Measurements from ENCODE around the gene ZNF286A. TPM values are rescaled to one million over a fixed set of nuclear protein-coding genes. Genes with fewer than 3 reads are reported as not detected.
"Not testable (repeated sequence)": the region's sequence is repeated elsewhere in the genome, so short reads cannot be mapped to it uniquely, and the experiment has no call there.

ZNF286A gene
- total RNA-seq, 4 donors from 2014 or later = 21.9 to 55.2 (median 28.8) TPM

GRCh38 chr17:15660077-15660476 is 39.5 kb upstream of the ZNF286A start:
- H3K27me3 ChIP-seq = no peaks in the 10 kb centered on the region
- peak overlapping the region; percentile 89 to 96 (median 92) for H3K27ac ChIP-seq
- peaks cover 20 to 29% of the 10 kb centered on the region in 2 donors for H3K4me1 ChIP-seq
- no peak overlapping the region for H3K4me3 ChIP-seq (replicated peaks in 1 of 3)
- no peaks in the 10 kb centered on the region for H3K36me3 ChIP-seq
- H3K9me3 ChIP-seq = no peaks in the 10 kb centered on the region
- 36 to 42% methylated on average over 3 of the region's 3 CpGs for WGBS, 2 donors
- TF ChIP-seq, protein P1, sequence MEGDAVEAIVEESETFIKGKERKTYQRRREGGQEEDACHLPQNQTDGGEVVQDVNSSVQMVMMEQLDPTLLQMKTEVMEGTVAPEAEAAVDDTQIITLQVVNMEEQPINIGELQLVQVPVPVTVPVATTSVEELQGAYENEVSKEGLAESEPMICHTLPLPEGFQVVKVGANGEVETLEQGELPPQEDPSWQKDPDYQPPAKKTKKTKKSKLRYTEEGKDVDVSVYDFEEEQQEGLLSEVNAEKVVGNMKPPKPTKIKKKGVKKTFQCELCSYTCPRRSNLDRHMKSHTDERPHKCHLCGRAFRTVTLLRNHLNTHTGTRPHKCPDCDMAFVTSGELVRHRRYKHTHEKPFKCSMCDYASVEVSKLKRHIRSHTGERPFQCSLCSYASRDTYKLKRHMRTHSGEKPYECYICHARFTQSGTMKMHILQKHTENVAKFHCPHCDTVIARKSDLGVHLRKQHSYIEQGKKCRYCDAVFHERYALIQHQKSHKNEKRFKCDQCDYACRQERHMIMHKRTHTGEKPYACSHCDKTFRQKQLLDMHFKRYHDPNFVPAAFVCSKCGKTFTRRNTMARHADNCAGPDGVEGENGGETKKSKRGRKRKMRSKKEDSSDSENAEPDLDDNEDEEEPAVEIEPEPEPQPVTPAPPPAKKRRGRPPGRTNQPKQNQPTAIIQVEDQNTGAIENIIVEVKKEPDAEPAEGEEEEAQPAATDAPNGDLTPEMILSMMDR (IDR thresholded peaks at IDR 0.05) = no peak
- no peak for TF ChIP-seq POLR2A (IDR thresholded peaks at IDR 0.05)
- peak; percentile 33 to 52 for DNase-seq
- intact Hi-C loops (cut with DNase I) = no loop called here

DNA sequence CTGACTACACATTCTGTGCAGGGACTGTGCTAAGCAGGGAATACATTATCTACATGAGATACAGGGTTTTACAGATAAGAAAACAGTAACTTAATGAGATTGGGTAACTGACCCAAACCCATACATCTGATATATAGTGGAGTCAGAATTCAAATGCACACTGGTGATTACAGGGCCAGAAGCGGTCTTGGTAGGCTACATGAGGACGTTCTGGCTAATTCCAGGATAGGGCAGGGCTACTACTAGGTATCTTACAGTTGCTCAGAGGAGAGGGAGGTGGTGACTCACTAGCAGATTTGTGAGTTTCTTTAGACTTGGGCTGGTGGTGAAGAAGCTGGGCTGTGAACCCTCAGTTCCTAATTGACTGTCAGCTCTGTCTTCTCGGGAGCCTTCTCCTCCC is 36.9 kb upstream of the ZNF286A start:
- intact Hi-C loops (cut with DNase I) = no loop called here
- no peak for DNase-seq
- WGBS, 2 donors = 96 to 100% methylated on average over 3 of the region's 3 CpGs
- Histone ChIP-seq H3K4me1 (peaks cover 20 to 29% of the 10 kb centered on the region in 2 donors), H3K36me3 (no peaks in the 10 kb centered on the region), H3K27me3 (no peaks in the 10 kb centered on the region), H3K9me3 (no peaks in the 10 kb centered on the region), H3K27ac (no peak overlapping the region), H3K4me3 (replicated peaks in 1 of 3) (no peak overlapping the region)
- TF ChIP-seq, protein P1 (IDR thresholded peaks at IDR 0.05) = no peak
- no peak for TF ChIP-seq POLR2A (IDR thresholded peaks at IDR 0.05)

GRCh38 chr17:15663176-15663575 is 36.4 kb upstream of the ZNF286A start:
- TF ChIP-seq, protein P1 (IDR thresholded peaks at IDR 0.05) = no peak
- TF ChIP-seq POLR2A (IDR thresholded peaks at IDR 0.05) = no peak
- Histone ChIP-seq H3K27me3 (no peaks in the 10 kb centered on the region), H3K4me3 (replicated peaks in 1 of 3) (no peak overlapping the region), H3K27ac (no peak overlapping the region), H3K9me3 (no peaks in the 10 kb centered on the region), H3K4me1 (peaks cover 20 to 24% of the 10 kb centered on the region in 2 donors), H3K36me3 (no peaks in the 10 kb centered on the region)
- intact Hi-C loops (cut with DNase I) = no loop called here
- WGBS, 2 donors = 94 to 96% methylated on average over 6 of the region's 6 CpGs
- DNase-seq = no peak

GRCh38 chr17:15663691-15664090 is 35.9 kb upstream of the ZNF286A start:
- no peak overlapping the region for H3K4me3 ChIP-seq (replicated peaks in 1 of 3)
- intact Hi-C loops (cut with DNase I) = no loop called here
- 93 to 99% methylated on average over 5 of the region's 5 CpGs for WGBS, 2 donors
- H3K36me3 ChIP-seq = no peaks in the 10 kb centered on the region
- TF ChIP-seq, protein P1 (IDR thresholded peaks at IDR 0.05) = no peak
- TF ChIP-seq POLR2A (IDR thresholded peaks at IDR 0.05) = no peak
- H3K27me3 ChIP-seq = no peaks in the 10 kb centered on the region
- H3K9me3 ChIP-seq = no peaks in the 10 kb centered on the region
- H3K4me1 ChIP-seq = peaks cover 18 to 19% of the 10 kb centered on the region in 2 donors
- DNase-seq = no peak
- H3K27ac ChIP-seq = no peak overlapping the region

DNA sequence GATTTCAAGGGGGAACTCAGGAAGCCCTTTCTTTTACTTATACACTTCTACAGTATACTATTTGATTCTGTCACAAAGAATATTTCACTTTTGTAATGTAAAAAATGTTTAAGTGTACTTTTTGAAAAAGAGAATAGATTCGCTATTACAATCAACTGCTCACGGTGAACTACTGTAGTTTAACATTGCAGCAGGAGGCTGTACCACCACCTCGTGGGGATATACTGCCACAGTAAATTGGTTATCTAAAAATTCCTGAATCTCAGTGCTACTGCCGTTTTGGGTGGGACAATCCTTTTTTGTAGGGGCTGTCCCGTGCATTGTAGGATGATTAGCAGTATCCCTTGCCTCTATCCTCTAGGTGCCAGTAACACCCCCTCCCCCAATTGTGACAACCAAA is 30.0 kb upstream of the ZNF286A start:
- intact Hi-C loops (cut with DNase I); H3K4me3 ChIP-seq (replicated peaks in 1 of 3); H3K36me3 ChIP-seq; H3K27ac ChIP-seq; H3K27me3 ChIP-seq; H3K9me3 ChIP-seq; H3K4me1 ChIP-seq: not testable (repeated sequence)
- DNase-seq = peak in 1 of 2 donors; percentile 11
- TF ChIP-seq, protein P1 (IDR thresholded peaks at IDR 0.05) = peak in 1 of 6 experiments; percentile 14
- 47 to 53% methylated on average over 3 to 5 of the region's 5 CpGs for WGBS, 2 donors

DNA sequence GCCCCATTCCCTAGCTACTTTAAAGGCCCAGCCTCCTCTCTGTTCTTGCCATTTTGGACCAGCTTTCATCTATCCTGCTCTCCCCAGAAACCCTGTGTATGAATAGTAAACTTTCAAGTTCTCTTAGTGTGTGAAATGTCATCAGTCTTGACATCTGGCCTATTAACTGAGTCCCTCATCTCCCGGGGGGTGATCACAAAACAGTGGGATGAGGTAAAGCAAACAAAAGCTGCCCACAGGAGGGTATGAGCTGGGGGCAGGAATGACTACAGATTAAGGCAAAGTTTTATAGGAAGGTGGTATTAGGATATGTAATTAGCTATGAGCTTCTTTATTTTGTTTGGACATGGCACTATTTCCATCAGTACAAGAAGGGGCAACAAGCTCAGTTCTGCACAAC is 24.9 kb upstream of the ZNF286A start:
- H3K27ac ChIP-seq; H3K27me3 ChIP-seq; H3K9me3 ChIP-seq; intact Hi-C loops (cut with DNase I); H3K36me3 ChIP-seq; H3K4me3 ChIP-seq (replicated peaks in 1 of 3); DNase-seq; H3K4me1 ChIP-seq: not testable (repeated sequence)
- WGBS, 2 donors = 60 to 63% methylated on average over 1 of the region's 1 CpG

DNA sequence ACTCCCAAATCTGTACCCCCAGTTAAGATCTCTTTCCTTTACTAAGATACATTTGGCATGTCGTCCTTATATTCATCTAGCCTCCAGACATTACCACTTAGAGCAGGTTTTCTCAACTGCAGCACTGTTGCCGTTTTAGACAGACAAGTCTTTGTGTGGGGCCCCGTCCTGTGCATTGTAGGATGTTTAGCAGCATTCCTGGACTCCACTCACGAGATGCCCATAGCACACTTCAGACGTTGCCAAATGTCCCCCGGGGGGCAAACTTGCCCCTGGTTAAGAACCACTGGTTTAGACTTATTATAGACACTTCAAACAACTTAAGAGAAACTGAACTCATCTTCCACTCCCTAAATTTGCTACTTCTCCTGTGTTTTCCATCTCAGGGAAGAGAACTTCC is 23.6 kb upstream of the ZNF286A start:
- H3K27me3 ChIP-seq; DNase-seq; H3K4me1 ChIP-seq; H3K36me3 ChIP-seq; H3K9me3 ChIP-seq; H3K27ac ChIP-seq; H3K4me3 ChIP-seq (replicated peaks in 1 of 3); intact Hi-C loops (cut with DNase I): not testable (repeated sequence)
- WGBS, 2 donors = 77 to 93% methylated on average over 6 of the region's 6 CpGs

DNA sequence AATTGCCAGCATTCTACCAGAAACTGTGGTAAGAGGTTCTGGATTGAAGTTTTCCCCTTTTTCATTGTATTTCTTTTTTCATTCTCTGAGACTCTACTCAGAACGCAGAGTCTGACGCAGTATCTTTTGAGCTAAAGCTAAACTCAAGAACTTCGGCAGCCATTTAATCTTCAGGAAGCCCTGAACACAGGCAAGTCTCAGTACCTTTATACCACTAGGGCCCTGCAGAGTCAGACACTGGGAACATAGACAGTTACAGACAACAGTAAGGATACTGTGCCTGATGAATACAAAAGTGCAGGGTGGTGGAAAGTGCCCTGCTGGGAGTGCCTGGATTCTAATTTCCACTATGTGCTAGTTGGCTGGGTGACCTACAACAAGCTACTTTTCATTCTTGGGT is 16.4 kb upstream of the ZNF286A start:
- intact Hi-C loops (cut with DNase I); H3K4me3 ChIP-seq (replicated peaks in 1 of 3); H3K27me3 ChIP-seq; DNase-seq; H3K4me1 ChIP-seq; H3K9me3 ChIP-seq; H3K36me3 ChIP-seq; H3K27ac ChIP-seq: not testable (repeated sequence)
- WGBS, 2 donors = 96 to 97% methylated on average over 3 of the region's 3 CpGs
